ENCODE measurements around the gene CATSPERZ. TPM values are rescaled to one million over a fixed set of nuclear protein-coding genes. Genes with fewer than 3 reads are reported as not detected.
"Not testable (repeated sequence)": the region's sequence is repeated elsewhere in the genome, so short reads cannot be mapped to it uniquely, and the experiment has no call there.

The CATSPERZ gene
- total RNA-seq, 1 donor from 2014 or later = 0.33 TPM

DNA sequence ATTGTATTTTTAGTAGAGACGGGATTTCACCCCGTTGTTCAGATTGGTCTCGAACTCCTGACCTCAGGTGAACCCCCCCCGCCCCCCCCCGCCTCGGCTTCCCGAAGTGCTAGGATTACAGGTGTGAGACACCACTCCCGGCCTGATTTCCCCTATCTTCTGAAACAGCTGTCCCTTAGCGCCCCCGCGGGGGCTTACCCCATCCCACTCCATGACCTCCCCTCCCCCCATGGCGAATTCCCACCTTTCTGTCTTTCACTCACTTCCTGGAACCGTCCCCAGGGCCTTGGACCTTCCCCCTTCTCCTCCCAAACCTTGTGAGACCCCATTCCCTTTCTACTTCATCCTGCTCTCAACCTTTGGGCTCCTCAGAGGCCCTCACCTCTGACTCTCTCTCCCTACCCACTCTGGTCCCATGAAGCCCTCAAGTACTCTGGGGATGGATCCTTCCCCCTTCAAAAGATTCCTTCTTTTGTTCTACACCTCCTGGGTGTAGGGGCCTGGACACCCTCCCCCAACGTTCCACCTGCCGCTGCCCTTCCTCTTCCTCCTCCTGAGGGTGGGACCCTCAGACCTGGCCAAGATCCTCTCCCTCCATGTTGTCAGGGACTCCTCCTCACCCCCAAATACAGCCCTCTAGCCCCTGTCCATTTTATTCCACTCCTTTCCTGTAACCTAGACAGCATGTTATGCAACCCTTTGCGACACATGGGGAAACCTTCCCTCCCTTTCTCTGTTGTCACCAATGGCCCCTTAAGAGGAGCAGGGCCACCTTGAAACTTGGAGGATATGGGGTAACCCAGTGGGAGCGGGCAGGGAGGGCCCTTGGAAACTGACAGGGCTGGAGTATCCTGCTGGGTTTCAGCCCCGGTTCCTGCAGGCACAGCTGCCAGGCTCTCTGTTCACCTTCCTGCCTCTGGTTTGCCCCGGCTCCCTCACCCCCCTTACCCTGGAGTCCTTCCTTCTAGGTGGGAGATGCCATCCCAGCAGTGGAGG is 18.9 kb downstream of the CATSPERZ start:
- DNase-seq (ENCODE audit: low read depth, low spot score) = no peak

DNA sequence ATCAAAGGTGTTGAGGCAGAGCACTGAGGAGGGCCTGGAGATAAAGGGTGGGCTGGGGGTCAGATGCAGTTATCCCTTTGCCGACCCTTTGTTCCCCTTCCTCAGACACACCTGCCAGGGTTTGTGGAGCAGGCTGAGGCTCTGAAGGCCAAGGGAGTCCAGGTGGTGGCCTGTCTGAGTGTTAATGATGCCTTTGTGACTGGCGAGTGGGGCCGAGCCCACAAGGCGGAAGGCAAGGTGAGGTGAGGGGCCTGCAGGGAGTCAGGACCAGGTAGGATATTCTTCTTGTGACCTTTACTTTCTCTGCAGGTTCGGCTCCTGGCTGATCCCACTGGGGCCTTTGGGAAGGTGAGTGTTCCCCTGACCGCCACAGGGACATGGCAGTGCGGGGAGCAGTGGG is 20.4 kb downstream of the CATSPERZ start:
- DNase-seq (ENCODE audit: low read depth, low spot score) = no peak

DNA sequence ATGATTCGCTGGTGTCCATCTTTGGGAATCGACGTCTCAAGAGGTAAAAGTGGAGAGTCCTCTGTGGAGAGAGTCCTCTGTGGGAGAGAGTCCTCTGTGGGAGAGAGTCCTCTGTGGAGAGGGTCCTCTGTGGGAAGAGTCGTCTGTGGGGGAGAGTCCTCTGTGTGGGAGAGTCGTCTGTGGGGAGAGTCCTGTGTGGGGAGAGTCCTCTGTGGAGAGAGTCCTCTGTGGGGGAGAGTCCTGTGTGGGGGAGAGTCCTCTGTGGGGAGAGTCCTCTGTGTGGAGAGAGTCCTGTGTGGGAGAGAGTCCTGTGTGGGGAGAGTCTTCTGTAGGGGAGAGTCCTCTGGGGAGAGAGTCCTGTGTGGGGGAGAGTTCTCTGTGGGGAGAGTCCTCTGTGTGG is 20.9 kb downstream of the CATSPERZ start:
- no peak for DNase-seq (ENCODE audit: low read depth, low spot score)

DNA sequence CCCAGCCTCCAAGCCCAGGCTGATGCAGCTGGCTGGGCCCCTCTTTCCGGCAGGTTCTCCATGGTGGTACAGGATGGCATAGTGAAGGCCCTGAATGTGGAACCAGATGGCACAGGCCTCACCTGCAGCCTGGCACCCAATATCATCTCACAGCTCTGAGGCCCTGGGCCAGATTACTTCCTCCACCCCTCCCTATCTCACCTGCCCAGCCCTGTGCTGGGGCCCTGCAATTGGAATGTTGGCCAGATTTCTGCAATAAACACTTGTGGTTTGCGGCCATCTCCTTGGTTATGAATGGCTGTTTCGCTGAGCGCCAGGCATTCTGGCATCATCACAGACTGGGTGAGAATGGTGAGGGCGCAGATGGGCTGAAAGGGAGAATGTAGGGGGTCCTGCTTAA is 21.4 kb downstream of the CATSPERZ start:
- no peak for DNase-seq (ENCODE audit: low read depth, low spot score)

DNA sequence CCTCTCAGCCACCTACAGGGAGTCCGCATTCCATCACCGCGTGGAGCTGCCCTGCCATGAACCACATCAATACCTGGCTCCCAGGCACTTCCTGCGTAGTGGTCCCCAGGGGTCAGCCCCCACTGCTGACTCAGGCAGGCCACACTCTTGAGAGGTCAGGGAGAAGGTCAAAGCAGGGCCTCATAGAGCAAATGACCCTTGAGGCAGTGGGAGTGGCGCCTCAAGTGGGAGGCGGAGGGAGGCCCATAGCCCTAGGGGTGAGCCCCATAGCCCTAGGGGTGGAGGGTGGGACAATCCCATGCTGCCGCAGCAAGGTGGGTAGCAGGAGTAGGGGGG is 22.7 kb downstream of the CATSPERZ start:
- no peak for DNase-seq (ENCODE audit: low read depth, low spot score)

DNA sequence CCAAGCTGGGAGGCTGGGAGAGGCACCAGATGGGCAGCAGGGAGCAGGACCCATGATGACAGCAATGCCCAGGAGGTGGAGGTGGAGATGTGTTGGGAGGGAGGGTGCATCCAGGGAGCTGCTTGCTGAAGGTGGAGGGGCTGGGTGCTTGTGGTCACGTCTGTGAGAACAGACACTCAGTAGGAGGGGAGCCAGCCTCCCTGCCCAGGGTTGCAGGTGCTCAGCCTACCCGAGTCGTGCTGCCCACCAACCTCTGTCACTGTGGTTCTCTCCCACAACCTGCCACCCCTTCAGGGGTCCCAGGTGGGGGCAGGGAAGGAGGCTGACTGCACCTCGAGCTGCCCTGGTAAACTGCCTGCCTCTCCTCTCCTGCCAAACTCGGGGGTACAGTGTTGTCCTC is 23.2 kb downstream of the CATSPERZ start:
- no peak for DNase-seq (ENCODE audit: low read depth, low spot score)

DNA sequence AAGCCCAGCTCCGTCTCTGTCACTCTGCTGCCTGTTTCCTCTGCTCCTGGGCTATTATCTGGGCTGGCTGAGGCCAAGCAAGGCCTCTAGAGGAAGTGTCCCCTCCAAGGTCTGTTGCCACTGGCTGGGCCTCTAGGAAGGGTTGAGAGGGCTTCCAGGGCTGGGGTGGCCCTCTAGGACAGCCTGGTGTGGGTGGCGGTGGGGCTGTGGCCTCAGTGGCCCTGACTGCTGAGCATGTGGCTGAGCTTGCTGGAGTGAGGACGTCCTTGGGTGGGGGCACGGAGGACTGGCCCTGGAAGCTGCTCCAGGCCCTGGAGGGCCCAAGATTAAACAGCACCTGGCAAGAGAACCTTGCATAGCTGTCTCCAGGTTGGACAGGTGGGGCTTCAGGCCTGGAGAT is 23.8 kb downstream of the CATSPERZ start:
- DNase-seq (ENCODE audit: low read depth, low spot score) = not testable (repeated sequence)

DNA sequence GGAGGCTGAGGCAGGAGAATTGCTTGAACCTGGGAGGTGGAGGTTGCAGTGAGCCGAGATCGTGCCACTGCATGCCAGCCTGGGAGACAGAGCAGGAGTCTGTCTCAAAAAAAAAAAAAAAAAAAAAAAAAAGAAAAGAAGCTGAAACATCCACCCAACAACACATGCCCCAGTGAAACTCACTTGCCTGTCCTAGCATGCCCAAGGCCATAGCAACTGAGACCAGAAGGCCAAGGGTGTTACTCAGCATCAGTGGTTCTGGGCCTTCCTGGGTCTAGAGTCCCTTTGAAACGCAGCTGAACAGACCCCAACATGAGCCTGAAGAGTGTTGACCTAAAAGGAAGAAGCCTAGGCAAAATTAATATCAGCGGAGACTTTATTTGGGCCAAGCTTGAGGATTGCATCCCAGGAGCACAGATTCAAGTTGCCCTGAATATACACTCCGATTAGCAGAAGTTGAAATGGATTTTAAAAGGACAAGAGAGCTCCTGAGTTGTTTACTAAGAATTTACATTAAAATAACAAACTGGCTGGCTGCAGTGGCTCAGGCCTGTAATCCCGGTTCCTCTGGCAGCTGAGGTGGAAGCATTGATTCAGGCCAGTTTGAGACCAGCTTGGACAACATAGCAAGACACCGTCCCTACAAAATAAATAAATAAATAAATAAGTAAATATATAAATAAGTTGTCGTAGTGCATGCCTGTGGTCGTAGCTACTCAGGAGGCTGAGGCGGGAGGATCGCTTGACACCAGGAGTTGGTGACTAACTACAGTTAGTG is 24.7 kb downstream of the CATSPERZ start:
- no peak for DNase-seq (ENCODE audit: low read depth, low spot score)

DNA sequence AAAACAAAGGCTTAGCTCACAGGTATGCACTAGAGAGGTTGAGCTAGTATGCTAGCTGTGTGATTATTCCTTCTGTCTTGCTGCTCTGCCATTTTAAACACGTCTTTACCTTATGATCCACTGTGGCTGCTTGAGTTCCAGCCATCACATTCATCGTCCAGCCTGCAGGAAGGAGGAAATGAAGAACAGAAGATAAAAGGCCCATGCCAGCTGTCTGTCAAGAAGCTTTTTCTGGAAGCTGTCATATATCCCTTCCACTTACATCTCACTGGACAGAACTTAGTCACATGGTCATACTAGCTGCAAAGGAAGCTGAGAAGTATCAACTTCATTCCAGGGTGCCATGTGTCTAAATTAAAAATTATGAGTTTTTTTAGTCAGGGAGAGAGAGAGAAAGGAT is 27.2 kb downstream of the CATSPERZ start:
- DNase-seq (ENCODE audit: low read depth, low spot score) = no peak

DNA sequence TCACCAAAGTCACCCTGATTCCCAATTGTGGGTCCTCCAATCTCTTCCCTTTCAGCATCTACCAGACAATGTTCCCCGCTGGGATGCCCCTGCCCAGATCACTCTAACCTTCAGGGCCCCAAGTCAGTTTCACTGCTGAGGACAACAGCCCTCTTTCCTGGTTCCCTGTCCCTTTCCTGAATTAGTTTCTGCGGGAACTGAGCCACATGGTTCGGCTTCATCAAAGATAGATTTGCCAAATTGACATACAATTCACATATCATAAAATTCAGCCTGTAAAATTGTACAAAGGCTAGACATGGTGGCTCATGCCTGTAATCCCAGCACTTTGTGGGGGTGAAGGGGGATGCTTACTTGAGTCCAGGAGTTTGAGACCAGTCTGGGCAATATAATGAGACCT is 27.8 kb downstream of the CATSPERZ start:
- DNase-seq (ENCODE audit: low read depth, low spot score) = no peak

DNA sequence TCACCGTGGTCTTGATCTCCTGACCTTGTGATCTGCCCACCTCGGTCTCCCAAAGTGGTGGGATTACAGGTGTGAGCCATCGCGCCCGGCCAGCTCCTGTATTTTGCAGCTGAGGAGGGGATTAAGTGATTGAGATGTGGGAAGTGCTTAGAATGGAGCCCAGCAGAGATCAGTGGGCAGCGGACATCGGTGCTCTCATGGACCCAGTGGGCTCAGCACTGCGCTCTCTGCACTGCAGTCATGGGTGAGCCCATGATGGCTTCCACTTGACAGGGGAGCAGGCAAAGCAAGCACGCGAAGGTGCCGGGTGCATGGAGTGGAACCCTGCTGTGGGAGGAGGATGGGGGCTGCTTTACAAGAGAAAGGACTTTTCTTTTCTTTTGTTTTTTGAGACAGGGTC is 30.7 kb downstream of the CATSPERZ start:
- no peak for DNase-seq (ENCODE audit: low read depth, low spot score)

DNA sequence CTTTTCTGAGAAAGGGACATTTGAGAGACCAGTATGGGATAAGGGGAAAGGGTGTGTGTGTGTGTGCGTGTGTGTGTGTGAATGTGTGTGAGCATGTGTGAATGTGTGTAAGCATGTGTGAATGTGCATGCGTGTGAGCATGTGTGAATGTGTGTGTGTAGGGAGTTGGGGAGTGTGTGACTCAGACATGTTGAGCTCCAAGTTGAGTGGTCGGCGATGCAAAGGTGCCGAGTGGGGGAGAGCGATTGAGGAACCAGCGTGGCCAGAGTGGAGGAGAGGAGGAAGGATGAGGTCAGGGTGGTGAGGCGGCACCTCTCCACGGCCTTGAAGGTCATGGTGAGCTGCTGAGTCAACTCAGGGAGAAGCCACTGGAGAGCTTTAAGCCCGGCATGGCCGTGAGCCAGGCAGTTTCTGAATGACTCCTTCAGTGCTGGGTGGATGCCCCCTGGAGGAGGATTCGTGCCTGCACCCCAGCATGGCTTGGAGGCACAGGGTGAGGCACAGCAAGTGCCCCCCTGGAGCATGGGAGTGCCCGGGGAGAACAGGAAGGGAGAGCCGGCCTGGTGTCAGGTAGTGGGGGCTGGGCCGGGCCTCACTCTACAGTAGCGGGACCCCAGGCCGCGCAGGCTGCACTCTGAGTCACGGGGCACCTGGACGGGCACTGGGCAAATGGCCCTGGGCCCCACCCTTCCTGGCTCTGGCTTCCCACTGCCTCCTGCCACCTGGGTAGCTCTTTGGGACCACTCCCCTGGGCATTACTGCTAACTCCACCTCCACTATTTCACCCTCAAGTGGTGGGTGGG is 31.6 kb downstream of the CATSPERZ start:
- peak; percentile 35 for DNase-seq (ENCODE audit: low read depth, low spot score)

DNA sequence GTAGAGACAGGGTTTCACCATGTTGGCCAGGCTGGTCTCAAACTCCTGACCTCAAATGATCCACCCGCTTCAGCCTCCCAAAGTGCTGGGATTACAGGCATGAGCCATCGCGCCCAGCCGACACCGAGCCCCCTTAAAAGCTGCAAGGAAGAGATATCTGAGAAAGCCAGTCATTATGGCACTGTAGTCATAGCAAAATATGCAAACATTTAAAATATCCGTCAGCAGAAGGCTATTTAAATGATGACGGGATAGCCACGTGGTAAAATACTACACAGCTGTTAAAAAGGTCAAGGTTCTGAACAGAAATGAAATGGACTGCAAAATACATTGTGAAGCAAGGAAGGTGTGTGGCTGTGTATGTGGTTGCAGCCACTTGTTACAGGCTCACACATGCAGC is 33.4 kb downstream of the CATSPERZ start:
- no peak for DNase-seq (ENCODE audit: low read depth, low spot score)

DNA sequence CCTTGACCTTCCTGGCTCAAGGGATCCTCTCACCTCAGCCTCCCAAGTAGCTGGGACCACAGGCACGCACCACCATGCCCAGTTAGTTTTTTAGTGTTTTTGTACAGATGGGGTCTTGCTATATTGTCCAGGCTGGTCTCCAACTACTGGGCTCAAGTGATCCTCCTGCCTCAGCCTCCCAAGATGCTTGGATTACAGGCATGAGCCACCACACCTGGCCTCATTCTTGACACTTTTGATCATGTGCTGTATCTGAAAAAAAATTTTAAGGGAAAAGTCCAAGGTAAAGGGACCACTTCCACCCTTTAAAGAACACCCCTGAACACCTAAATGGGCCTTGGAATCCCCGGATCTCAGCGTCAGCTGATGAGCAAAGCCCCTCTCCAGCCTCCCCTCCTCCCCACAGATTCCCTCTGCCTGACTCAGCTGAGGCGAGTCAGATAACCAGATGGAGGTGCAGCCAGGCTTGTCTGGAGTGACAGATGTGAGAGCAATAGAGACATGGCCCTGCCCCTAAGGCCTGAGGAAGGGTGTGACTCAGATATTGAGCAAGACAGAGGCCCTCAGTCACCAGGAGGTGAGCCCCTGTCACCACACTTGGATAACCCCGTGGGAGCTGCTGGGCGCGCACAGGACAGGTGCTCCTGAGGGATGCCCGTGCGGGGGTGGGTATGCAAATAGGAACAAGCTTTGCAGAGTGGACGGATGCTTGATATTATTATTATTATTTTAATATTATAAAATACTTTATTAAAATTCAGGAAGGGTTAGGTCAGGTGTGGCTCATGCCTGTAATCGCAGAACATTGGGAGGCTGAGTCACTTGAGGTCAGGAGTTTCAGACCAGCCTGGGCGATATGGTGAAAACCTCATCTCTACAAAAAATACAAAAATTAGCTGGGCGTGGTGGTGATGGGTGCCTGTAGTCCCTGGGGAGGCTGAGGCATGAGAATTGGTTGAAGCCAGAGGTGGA is 34.9 kb downstream of the CATSPERZ start:
- no peak for DNase-seq (ENCODE audit: low read depth, low spot score)

DNA sequence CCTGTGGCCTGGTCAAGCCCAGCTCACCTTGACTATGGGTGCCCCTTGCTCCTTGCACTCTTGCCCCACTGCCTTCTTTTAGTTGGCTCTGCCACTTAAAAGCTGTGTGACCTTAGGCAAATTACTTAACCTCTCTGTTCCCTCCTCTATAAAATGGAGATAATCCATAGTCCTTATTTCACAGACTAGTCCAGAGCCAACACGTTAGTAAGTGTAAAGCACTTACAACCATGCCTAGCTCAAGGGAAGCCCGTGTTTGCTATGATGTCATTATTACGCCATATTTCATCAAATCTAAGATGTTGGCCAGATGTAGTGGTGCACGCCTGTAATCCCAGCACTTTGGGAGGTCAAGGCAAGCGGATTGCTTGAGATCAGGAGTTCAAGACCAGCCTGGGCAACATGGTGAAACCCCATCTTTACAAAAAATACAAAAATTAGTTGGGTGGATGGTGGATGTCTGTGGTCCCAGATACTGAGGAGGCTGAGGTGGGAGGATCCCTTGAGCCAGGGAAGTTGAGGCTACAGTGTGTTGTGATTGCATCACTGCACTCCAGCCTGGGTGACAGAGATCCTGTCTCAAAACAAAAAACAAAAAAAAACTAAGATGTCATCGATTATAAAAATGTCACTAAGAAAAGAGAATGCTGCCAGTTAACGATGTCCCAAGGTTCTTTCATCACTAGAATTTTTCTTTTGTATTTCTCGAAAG is 37.5 kb downstream of the CATSPERZ start:
- DNase-seq (ENCODE audit: low read depth, low spot score) = no peak

DNA sequence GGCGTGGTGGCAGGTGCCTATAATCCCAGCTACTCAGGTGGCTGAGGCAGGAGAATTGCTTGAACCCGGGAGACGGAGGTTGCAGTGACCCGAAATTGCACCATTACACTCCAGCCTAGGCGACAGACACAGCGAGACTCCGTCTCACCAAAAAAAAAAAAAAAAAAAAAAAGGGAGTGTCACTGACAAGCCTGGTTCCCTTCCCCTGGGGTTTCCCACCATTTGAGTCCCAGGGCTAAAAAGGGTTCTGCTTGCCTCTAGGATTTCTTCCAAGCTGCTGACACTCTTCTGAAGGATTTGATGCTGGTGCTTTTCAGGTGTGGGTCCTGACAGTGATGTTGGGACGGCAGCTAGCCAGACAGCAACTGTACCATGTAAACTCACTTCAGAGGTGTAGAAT is 38.6 kb downstream of the CATSPERZ start:
- DNase-seq (ENCODE audit: low read depth, low spot score) = no peak

DNA sequence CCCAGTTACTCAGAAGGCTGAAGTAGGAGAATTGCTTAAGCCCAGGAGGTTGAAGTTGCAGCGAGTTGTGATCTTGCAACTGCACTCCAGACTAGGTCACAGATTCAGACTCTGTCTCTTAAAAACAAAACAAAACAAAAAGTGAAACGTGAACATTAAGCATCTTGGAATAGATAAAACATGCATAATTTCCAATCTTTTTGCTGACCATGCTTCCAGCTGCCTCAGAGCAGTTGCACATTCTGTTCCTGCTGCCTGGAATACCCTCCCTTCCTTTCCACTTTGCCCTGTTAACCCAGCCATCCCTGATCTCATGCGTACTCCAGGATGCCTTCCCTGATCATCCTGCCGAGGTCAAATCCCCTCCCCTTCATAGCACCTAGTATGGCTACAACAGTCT is 39.1 kb downstream of the CATSPERZ start:
- no peak for DNase-seq (ENCODE audit: low read depth, low spot score)

DNA sequence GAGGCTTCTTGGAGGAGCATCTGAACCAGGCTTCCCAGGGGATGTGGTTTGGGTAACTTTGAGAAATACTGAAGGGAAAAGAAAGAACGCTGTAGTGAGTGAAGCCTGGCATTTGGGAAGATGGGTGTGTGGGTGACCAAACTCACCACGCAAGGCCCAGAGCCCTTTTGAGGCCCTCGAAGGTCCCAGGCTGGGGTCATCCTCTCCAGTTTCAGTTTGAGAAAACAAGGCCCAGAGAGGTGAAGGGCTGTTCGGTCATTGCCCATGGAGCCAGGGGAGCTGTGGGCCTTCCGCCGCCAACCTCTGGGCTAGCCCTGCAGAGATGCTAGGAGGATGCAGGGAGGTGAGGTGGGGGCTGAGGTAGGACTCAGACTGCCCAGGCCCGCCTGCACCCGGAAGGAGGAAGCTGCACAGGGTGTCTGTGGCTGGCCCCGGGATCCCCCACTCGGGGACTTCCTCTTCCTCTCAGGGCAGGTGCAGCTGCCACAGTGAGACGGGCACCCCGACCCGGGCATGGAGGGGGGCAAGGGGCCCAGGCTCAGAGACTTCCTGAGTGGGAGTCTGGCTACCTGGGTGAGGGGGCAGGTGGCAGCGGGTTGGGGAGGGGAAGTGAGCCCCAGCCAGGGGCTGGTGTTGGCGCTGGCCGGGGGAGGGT is 39.7 kb downstream of the CATSPERZ start, which contains the start of gene CCDC88B:
Gene CCDC88B (plus strand): TSS at position 451 of the 655 bp plus-strand sequence. CDS start 63 bp downstream, at position 514.
- no peak for DNase-seq (ENCODE audit: low read depth, low spot score)

DNA sequence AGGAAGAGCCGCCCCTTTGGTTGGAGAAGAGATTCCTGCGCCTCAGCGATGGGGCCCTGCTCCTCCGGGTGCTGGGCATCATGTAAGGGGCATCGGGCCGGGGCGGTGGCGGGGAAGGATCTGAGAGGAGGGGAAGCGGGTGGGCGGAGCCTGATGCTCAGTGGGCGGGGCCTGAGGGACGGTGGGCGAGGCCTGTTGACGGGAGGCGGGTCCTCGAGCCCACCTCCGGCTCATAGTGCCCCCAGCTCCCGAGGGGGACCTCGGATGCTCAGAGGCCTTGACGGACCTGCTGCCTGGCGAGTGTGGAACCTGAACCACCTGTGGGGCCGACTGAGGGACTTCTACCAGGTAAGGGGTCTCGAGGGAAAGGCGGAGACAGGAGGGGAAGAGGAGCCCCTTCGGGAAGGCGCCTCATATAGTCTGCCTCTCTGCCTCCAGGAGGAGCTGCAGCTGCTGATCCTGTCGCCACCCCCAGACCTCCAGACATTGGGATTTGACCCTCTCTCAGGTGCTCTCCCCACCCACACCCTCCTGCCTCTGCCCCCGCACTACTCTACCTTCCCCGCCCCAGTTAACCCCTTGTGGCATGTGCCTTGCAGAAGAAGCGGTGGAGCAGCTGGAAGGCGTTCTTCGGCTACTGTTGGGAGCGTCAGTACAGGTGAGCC is 40.6 kb downstream of the CATSPERZ start:
- no peak for DNase-seq (ENCODE audit: low read depth, low spot score)

Data from pulmonary artery endothelial cell (primary cell).